ENCODE measurements around the gene IGSF10.

- TF ChIP-seq CTCF (IDR thresholded peaks at IDR 0.05; ENCODE audit: low read depth, low read length, missing input control) (no peak), MAX (IDR thresholded peaks at IDR 0.05) (no peak), TAF1 (conservative IDR thresholded peaks at IDR 0.05) (no peak), YY1 (IDR thresholded peaks at IDR 0.05) (no peak), RXRA (IDR thresholded peaks at IDR 0.05) (no peak), ZBTB33 (IDR thresholded peaks at IDR 0.05) (no peak), ATF3 (IDR thresholded peaks at IDR 0.05) (no peak), RAD21 (IDR thresholded peaks at IDR 0.05) (no peak), SP1 (IDR thresholded peaks at IDR 0.05) (no peak)
Observed at GRCh38 chr3:151421938-151422337, 38.9 kb downstream of the IGSF10 start.
